ENCODE results near the gene AURKAIP1.

Gene AURKAIP1

DNA sequence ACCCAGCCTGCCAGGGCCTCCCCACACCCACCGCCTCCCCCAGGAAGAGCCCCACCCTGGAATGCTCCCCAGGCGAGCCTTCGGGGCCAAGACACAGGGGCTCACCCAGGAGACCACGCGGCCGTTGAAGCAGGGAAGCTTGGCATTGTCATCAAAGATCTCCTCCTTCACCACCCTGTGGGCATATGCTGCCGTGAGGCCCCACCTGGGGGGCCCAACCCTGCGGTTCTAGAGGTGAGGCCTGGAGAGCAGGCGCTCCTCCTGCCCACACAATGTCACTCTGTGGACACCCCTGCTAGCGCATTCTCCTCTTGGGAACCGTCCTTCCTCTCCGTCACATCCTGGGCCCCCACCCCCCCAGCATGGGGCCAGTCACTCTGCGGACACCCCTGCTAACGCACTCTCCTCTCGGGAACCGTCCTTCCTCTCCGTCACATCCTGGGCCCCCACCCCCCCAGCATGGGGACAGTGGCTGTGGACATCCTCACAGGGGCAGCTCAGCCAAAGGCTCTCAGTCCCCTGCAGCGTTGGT lies 32.4 kb downstream of the AURKAIP1 start:
- TF ChIP-seq FOXP2 (optimal IDR thresholded peaks at IDR 0.05; ENCODE audit: borderline replicate concordance, extremely low read depth, extremely low read length, insufficient read depth) (no peak), SIN3A (IDR thresholded peaks at IDR 0.05; ENCODE audit: borderline replicate concordance, insufficient read depth, low read length) (no peak), POLR2AphosphoS5 (IDR thresholded peaks at IDR 0.05; ENCODE audit: low read depth, low read length) (no peak), TAF1 (IDR thresholded peaks at IDR 0.05; ENCODE audit: borderline replicate concordance, insufficient read depth, low read length) (no peak)
- TF ChIP-seq, protein P1, sequence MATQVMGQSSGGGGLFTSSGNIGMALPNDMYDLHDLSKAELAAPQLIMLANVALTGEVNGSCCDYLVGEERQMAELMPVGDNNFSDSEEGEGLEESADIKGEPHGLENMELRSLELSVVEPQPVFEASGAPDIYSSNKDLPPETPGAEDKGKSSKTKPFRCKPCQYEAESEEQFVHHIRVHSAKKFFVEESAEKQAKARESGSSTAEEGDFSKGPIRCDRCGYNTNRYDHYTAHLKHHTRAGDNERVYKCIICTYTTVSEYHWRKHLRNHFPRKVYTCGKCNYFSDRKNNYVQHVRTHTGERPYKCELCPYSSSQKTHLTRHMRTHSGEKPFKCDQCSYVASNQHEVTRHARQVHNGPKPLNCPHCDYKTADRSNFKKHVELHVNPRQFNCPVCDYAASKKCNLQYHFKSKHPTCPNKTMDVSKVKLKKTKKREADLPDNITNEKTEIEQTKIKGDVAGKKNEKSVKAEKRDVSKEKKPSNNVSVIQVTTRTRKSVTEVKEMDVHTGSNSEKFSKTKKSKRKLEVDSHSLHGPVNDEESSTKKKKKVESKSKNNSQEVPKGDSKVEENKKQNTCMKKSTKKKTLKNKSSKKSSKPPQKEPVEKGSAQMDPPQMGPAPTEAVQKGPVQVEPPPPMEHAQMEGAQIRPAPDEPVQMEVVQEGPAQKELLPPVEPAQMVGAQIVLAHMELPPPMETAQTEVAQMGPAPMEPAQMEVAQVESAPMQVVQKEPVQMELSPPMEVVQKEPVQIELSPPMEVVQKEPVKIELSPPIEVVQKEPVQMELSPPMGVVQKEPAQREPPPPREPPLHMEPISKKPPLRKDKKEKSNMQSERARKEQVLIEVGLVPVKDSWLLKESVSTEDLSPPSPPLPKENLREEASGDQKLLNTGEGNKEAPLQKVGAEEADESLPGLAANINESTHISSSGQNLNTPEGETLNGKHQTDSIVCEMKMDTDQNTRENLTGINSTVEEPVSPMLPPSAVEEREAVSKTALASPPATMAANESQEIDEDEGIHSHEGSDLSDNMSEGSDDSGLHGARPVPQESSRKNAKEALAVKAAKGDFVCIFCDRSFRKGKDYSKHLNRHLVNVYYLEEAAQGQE (IDR thresholded peaks at IDR 0.05; ENCODE audit: insufficient read depth in 1 of 2, low read depth in 2 of 2, low read length in 2 of 2): no peak

DNA sequence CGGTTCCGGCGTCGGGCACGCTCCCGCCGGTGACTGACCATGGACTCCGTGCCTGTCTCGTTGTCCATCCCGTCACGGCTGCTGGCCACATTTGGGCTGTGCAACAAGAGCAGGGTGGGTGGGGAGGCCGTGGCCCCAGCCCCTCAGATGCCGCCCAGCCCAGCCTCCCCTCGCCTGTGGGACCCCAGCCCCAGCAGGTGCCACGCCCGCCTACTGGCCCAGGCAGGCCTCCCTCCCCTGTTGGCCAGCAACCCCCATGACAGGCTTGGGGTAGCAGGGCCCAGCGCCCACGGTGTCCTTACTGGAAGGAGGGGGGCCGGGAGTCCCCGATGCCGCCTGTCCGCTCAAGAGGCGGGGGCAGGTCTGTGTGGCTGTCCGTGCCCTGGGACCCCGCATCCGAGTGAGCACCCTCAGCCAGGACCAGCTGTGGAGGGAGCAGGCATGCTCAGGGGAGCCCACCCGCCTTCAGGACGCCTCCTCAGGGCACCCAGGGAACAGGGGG lies 32.9 kb downstream of the AURKAIP1 start:
- TF ChIP-seq SIN3A (IDR thresholded peaks at IDR 0.05; ENCODE audit: borderline replicate concordance, insufficient read depth, low read length) (no peak), FOXP2 (optimal IDR thresholded peaks at IDR 0.05; ENCODE audit: borderline replicate concordance, extremely low read depth, extremely low read length, insufficient read depth) (no peak), POLR2AphosphoS5 (IDR thresholded peaks at IDR 0.05; ENCODE audit: low read depth, low read length) (no peak), TAF1 (IDR thresholded peaks at IDR 0.05; ENCODE audit: borderline replicate concordance, insufficient read depth, low read length) (no peak)
- TF ChIP-seq, protein P1 (IDR thresholded peaks at IDR 0.05; ENCODE audit: insufficient read depth in 1 of 2, low read depth in 2 of 2, low read length in 2 of 2): no peak

DNA sequence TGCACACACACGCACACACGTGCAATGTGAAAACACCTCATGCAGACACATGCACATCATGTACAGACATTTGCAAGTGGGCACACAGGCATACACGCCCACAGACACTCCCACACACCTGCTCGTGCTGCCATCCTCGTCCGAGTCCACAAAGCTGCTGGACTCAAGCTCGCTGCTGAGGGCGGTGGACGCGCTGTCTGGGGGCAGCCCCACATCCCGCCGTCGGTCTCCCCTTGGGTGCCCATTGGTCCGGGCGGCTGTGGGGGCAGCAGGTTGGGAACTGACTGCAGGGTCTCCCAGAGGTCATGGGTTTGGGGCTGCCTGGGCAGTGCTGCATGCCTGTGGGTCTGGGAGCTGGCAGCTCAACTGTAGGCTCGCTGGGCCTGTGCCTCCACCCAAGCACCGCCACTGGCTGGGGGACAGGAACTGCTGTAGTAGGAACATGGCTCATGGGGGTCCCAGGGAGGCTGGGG lies 33.4 kb downstream of the AURKAIP1 start:
- TF ChIP-seq FOXP2 (optimal IDR thresholded peaks at IDR 0.05; ENCODE audit: borderline replicate concordance, extremely low read depth, extremely low read length, insufficient read depth): no peak
- TF ChIP-seq, protein P1 (IDR thresholded peaks at IDR 0.05; ENCODE audit: insufficient read depth in 1 of 2, low read depth in 2 of 2, low read length in 2 of 2): no peak
- TF ChIP-seq TAF1 (IDR thresholded peaks at IDR 0.05; ENCODE audit: borderline replicate concordance, insufficient read depth, low read length): no peak
- no peak for TF ChIP-seq SIN3A (IDR thresholded peaks at IDR 0.05; ENCODE audit: borderline replicate concordance, insufficient read depth, low read length)
- TF ChIP-seq POLR2AphosphoS5 (IDR thresholded peaks at IDR 0.05; ENCODE audit: low read depth, low read length): no peak

DNA sequence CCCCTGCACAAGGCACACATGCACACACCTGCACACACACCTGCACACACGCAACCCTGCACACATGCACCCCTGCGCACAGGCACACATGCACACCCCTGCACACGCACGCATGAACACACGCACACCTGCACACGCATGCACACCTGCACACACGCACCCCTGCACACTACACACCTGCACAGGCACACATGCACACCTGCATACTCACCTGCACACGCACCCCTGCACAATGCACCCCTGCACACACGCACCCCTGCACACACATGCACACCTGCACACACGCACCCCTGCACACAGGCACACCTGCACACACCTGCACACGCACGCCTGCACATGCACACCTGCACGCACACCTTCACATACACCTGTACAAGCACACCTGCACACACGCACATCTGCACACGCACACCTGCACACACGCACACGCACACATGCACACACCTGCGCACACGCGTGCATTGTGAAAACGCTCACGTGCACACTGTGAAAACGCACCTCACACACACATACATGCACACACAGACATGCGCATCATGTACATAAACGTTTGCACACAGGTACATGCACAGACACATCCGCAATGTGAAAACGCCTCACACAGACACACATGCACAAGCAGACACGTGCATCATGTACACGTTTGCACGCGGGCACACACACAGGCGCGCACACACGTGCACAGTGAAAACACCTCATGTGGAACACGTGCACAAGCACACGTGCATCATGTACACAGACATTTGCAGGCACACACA lies 34.0 kb downstream of the AURKAIP1 start:
- TF ChIP-seq POLR2AphosphoS5 (IDR thresholded peaks at IDR 0.05; ENCODE audit: low read depth, low read length) (no peak), TAF1 (IDR thresholded peaks at IDR 0.05; ENCODE audit: borderline replicate concordance, insufficient read depth, low read length) (no peak), SIN3A (IDR thresholded peaks at IDR 0.05; ENCODE audit: borderline replicate concordance, insufficient read depth, low read length) (no peak), FOXP2 (optimal IDR thresholded peaks at IDR 0.05; ENCODE audit: borderline replicate concordance, extremely low read depth, extremely low read length, insufficient read depth) (no peak)
- TF ChIP-seq, protein P1 (IDR thresholded peaks at IDR 0.05; ENCODE audit: insufficient read depth in 1 of 2, low read depth in 2 of 2, low read length in 2 of 2): no peak

Data from PFSK-1 (cell line).